Measurements from ENCODE around the gene PXMP2. TPM values are rescaled to one million over a fixed set of nuclear protein-coding genes. Genes with fewer than 3 reads are reported as not detected.
A peak's percentile ranks its signal among the peaks of the same experiment; 100 is the strongest.

Gene PXMP2
- total and polyA plus RNA-seq, 11 donors: 23.9 to 149 (median 39.7) TPM

- no peak overlapping the region for H3K4me3 ChIP-seq
- H3K36me3 ChIP-seq: peaks cover 0 to 93% (median 89%) of the 10 kb centered on the region in 9 donors
- H3K27me3 ChIP-seq: no peaks in the 10 kb centered on the region
- peaks cover 0 to 5% (median 0%) of the 10 kb centered on the region in 12 donors for H3K4me1 ChIP-seq
- DNase-seq: no peak
- TF ChIP-seq POLR2A (IDR thresholded peaks at IDR 0.05) (no peak), CTCF (IDR thresholded peaks at IDR 0.05) (no peak)
- intact Hi-C loops (cut with DNase I): no loop called here
- H3K27ac ChIP-seq: no peak overlapping the region
- WGBS, 4 donors: 90 to 94% (median 91%) methylated on average over 12 of the region's 12 CpGs
- H3K9me3 ChIP-seq: no peaks in the 10 kb centered on the region
- no peak for ATAC-seq
Measured at GRCh38 chr12:132719954-132720324, 32.6 kb downstream of the PXMP2 start.

- no peak overlapping the region for H3K27ac ChIP-seq
- TF ChIP-seq CTCF (IDR thresholded peaks at IDR 0.05): no peak
- TF ChIP-seq POLR2A (IDR thresholded peaks at IDR 0.05): no peak
- no peaks in the 10 kb centered on the region for H3K27me3 ChIP-seq
- ATAC-seq: no peak
- no peak overlapping the region for H3K4me3 ChIP-seq
- WGBS, 4 donors: 93 to 94% (median 94%) methylated on average over 24 to 25 of the region's 25 CpGs
- peaks cover 0 to 5% (median 0%) of the 10 kb centered on the region in 12 donors for H3K4me1 ChIP-seq
- no peaks in the 10 kb centered on the region for H3K9me3 ChIP-seq
- H3K36me3 ChIP-seq: peaks cover 0 to 95% (median 89%) of the 10 kb centered on the region in 9 donors
- peak in 1 of 5 donors; percentile 20 for DNase-seq
- intact Hi-C loops (cut with DNase I): no loop called here
Measured at GRCh38 chr12:132720606-132721345, 33.4 kb downstream of the PXMP2 start.

- Histone ChIP-seq H3K9me3 (no peaks in the 10 kb centered on the region), H3K4me1 (peaks cover 0 to 5% (median 0%) of the 10 kb centered on the region in 12 donors), H3K27ac (no peak overlapping the region), H3K27me3 (no peaks in the 10 kb centered on the region), H3K4me3 (no peak overlapping the region), H3K36me3 (peaks cover 5 to 97% (median 91%) of the 10 kb centered on the region in 9 donors)
- peak; percentile 37 to 81 (median 62) for DNase-seq
- TF ChIP-seq CTCF (IDR thresholded peaks at IDR 0.05) (no peak), POLR2A (IDR thresholded peaks at IDR 0.05) (no peak)
- WGBS, 4 donors: 63 to 78% (median 76%) methylated on average over 25 to 30 of the region's 30 CpGs
- peak; percentile 78 to 84 (median 82) for ATAC-seq
- intact Hi-C loops (cut with DNase I): no loop called here
Measured at GRCh38 chr12:132723015-132723763, 35.8 kb downstream of the PXMP2 start.

GRCh38 chr12:132723764-132724140 lies 36.4 kb downstream of the PXMP2 start:
- 93 to 96% (median 96%) methylated on average over 2 of the region's 2 CpGs for WGBS, 4 donors
- Histone ChIP-seq H3K9me3 (no peaks in the 10 kb centered on the region), H3K27ac (no peak overlapping the region), H3K27me3 (no peaks in the 10 kb centered on the region), H3K4me1 (peaks cover 0 to 5% (median 0%) of the 10 kb centered on the region in 12 donors), H3K4me3 (no peak overlapping the region), H3K36me3 (peaks cover 5 to 100% (median 97%) of the 10 kb centered on the region in 9 donors)
- no peak for DNase-seq
- intact Hi-C loops (cut with DNase I): no loop called here
- no peak for ATAC-seq
- no peak for TF ChIP-seq CTCF (IDR thresholded peaks at IDR 0.05)
- TF ChIP-seq POLR2A (IDR thresholded peaks at IDR 0.05): no peak

Measured in heart left ventricle (tissue), 16 donors.